ENCODE data around the gene TP53TG5. TPM values are rescaled to one million over a fixed set of nuclear protein-coding genes. Genes with fewer than 3 reads are reported as not detected.

TP53TG5 gene
- total RNA-seq, result not detected

DNA sequence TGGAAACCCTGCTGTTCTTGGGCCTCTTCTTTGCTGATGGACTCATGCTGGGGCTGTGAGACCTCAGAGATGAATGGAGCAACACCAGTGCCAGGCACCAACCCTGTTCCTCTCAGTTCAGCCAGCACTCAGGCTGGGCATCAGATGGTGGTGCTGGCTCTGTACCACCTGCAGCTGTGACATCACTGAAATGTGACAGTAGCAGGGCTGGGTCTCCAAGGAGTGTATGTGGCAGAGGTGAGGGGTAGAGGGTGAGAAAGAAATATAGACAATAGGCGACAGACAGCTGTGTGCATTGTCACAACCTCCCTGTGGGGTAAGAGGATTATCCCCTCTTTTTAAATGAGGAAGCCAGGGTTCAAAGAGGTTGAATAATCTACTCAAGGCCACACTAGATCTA is at the start of gene TP53TG5:
TP53TG5 (minus strand) TSS at position 135 of the 400 bp plus-strand sequence; CDS start at position 46, 89 bp downstream.
- DNase-seq, result no peak
- Mint-ChIP-seq H3K4me3 (no peak within 1 kb of the TSS), H3K4me1 (peaks cover 14% of the 10 kb centered on the region), H3K9me3 (no peaks in the 10 kb centered on the region), H3K27ac (no peak within 1 kb of the TSS), H3K36me3 (ENCODE audit: low read depth) (no peaks in the 10 kb centered on the region), H3K27me3 (no peaks in the 10 kb centered on the region)
- ChIA-PET CTCF (no interaction called here), POLR2A (no interaction called here)

GRCh38 chr20:45427236-45428149 is 49.4 kb upstream of the TP53TG5 start:
- no peak overlapping the region for H3K27ac Mint-ChIP-seq
- no peaks in the 10 kb centered on the region for H3K9me3 Mint-ChIP-seq
- peaks cover 38% of the 10 kb centered on the region for H3K36me3 Mint-ChIP-seq (ENCODE audit: low read depth)
- no peaks in the 10 kb centered on the region for H3K27me3 Mint-ChIP-seq
- CTCF ChIA-PET, result interaction anchor here (0.8 to 1.5 kb wide), 4 partner anchors 10 to 65 kb away, joined by 4 to 7 read pairs (median 5); partner anchors contain the start of gene SYS1
- H3K4me3 Mint-ChIP-seq, result no peak overlapping the region
- DNase-seq, result no peak
- POLR2A ChIA-PET, result interaction anchor here (1.2 to 1.7 kb wide), 2 partner anchors 9 to 11 kb away, joined by 3 to 7 read pairs; partner anchors contain the start of gene PIGT
- H3K4me1 Mint-ChIP-seq, result peaks cover 13% of the 10 kb centered on the region

DNA sequence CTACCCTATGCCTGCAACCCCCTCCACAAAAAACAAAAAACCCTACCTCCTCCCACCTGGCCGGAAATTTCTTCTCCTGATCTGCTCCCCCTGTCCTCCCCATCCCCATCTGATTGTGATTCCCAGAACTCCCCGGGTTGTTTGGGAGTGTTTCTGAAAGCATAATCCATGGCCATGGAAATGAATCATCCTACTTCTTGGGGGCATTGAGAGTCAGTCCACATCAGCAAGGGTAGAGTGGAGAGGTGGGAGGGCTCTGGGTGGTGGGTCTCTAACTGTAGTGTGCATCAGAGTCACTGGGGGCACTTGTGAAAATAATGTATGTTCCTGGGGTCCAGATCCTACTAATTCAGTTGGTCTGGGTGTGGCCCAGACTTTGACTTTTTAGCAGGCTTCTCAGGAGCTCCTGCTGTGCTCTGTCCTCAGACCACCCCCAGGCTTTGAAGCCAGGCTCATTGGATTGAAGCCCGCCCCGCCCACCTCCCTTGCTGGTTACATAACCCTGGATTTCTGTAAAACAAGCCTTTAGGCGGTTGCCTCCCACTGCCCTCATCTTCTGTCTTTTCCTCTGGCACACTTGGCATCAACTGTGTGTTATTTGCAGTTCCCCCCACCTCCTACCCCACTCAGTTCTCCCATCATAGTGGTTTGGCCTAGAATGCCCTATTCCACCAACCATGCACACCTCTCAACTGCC is 48.3 kb upstream of the TP53TG5 start:
- Mint-ChIP-seq H3K27me3 (no peaks in the 10 kb centered on the region), H3K36me3 (ENCODE audit: low read depth) (peaks cover 39% of the 10 kb centered on the region), H3K9me3 (no peaks in the 10 kb centered on the region), H3K27ac (no peak overlapping the region), H3K4me3 (no peak overlapping the region), H3K4me1 (peaks cover 2% of the 10 kb centered on the region)
- ChIA-PET CTCF (interaction anchor here (1.0 kb wide), 1 partner anchor 11 kb away, joined by 5 read pairs; no protein-coding TSS in a partner anchor), POLR2A (interaction anchor here (1.2 kb wide), 1 partner anchor 10 kb away, joined by 3 read pairs; no protein-coding TSS in a partner anchor)
- no peak for DNase-seq

DNA sequence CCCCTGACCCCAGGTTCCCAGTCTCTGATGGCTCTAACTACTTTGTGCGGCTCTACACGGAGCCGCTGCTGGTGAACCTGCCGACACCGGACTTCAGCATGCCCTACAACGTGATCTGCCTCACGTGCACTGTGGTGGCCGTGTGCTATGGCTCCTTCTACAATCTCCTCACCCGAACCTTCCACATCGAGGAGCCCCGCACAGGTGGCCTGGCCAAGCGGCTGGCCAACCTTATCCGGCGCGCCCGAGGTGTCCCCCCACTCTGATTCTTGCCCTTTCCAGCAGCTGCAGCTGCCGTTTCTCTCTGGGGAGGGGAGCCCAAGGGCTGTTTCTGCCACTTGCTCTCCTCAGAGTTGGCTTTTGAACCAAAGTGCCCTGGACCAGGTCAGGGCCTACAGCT is 47.4 kb upstream of the TP53TG5 start:
- DNase-seq, result no peak
- H3K36me3 Mint-ChIP-seq (ENCODE audit: low read depth), result peaks cover 44% of the 10 kb centered on the region
- H3K4me3 Mint-ChIP-seq, result no peak overlapping the region
- ChIA-PET CTCF (no interaction called here), POLR2A (no interaction called here)
- no peak overlapping the region for H3K27ac Mint-ChIP-seq
- H3K4me1 Mint-ChIP-seq, result no peaks in the 10 kb centered on the region
- no peaks in the 10 kb centered on the region for H3K9me3 Mint-ChIP-seq
- H3K27me3 Mint-ChIP-seq, result no peaks in the 10 kb centered on the region

DNA sequence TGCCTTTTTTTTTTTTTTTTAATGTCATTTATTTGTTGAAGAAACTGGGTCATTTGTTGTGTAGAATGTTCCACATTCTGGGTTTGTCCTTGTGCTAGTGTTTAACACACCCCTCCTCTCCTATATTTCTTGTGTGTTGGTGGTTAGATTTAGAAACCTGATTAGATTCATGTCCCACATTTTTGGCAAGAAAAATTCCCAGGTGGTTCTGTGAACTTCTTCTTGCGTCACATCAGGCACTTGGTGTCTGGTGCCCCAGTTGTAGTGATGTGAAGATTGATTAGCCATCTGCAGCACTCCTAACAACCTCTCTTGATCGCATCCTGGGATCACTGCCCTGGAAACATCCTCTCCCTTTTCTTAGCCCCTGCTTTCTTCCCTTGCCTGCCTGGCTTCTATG is 45.6 kb upstream of the TP53TG5 start:
- Mint-ChIP-seq H3K27me3 (no peaks in the 10 kb centered on the region), H3K9me3 (no peaks in the 10 kb centered on the region), H3K4me1 (peaks cover 9% of the 10 kb centered on the region), H3K4me3 (no peak overlapping the region), H3K36me3 (ENCODE audit: low read depth) (peaks cover 62% of the 10 kb centered on the region), H3K27ac (no peak overlapping the region)
- POLR2A ChIA-PET, result no interaction called here
- CTCF ChIA-PET, result interaction anchor here (1.0 kb wide), 1 partner anchor 13 kb away, joined by 3 read pairs; no protein-coding TSS in a partner anchor
- no peak for DNase-seq

DNA sequence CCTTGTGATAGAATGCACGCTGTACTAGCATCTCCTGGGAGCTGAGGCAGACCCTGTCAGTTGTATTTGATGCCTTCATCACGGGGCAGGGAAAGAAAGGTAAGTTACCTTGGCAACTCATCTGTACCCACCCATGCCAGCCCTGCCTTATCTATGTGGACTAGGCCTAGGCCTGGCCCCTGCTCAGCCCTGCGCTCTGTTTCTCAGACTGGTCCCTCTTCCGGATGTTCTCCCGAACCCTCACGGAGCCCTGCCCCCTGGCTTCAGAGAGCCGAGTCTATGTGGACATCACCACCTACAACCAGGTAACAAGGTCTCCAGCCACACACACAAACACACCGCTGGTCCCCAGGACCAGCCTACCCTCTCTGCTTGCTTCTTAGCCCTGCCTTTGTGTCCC is 42.0 kb upstream of the TP53TG5 start:
- POLR2A ChIA-PET, result interaction anchor here (0.9 kb wide), 1 partner anchor 11 kb away, joined by 3 read pairs; no protein-coding TSS in a partner anchor
- H3K36me3 Mint-ChIP-seq (ENCODE audit: low read depth), result peaks cover 60% of the 10 kb centered on the region

GRCh38 chr20:45419188-45420091 is 41.3 kb upstream of the TP53TG5 start:
- H3K27ac Mint-ChIP-seq, result peak overlapping the region; percentile 28
- H3K9me3 Mint-ChIP-seq, result no peaks in the 10 kb centered on the region
- peaks cover 55% of the 10 kb centered on the region for H3K36me3 Mint-ChIP-seq (ENCODE audit: low read depth)
- ChIA-PET CTCF (interaction anchor here (1.1 to 2.4 kb wide), 5 partner anchors 18 to 375 kb away, joined by 3 to 11 read pairs (median 3); no protein-coding TSS in a partner anchor), POLR2A (interaction anchor here (0.9 kb wide), 1 partner anchor 12 kb away, joined by 3 read pairs; no protein-coding TSS in a partner anchor)
- no peak overlapping the region for H3K4me3 Mint-ChIP-seq
- no peak for DNase-seq
- peaks cover 42% of the 10 kb centered on the region for H3K4me1 Mint-ChIP-seq
- H3K27me3 Mint-ChIP-seq, result no peaks in the 10 kb centered on the region

More for the DNA sequence above, 42.0 kb upstream of the TP53TG5 start:
- H3K4me1 Mint-ChIP-seq, result peaks cover 38% of the 10 kb centered on the region
- H3K27me3 Mint-ChIP-seq, result no peaks in the 10 kb centered on the region
- CTCF ChIA-PET, result interaction anchor here (1.0 to 2.4 kb wide), 3 partner anchors 17 to 58 kb away, joined by 3 to 11 read pairs (median 9); no protein-coding TSS in a partner anchor
- no peak overlapping the region for H3K4me3 Mint-ChIP-seq
- H3K9me3 Mint-ChIP-seq, result no peaks in the 10 kb centered on the region
- DNase-seq, result no peak
- H3K27ac Mint-ChIP-seq, result no peak overlapping the region

DNA sequence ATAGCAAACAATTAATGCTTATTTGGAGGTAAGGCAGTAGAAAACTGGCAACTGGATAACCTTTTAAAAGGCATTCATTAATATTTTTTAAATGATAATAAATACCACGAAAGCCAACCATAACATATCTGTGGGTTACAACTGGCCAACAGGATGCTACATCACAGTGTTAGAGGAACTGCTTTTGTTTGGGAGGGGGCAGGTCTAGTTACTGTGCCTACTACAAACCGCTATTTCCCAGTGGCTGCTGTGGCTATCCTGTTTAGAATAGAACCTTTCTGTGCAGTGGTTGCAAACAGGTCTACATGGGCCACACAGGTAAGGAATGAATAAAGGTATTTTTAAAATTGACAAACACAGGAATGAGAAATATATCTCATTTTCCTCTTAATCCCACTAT is 38.8 kb upstream of the TP53TG5 start:
- no peaks in the 10 kb centered on the region for H3K9me3 Mint-ChIP-seq
- no peak for DNase-seq
- POLR2A ChIA-PET, result interaction anchor here (1.1 to 2.9 kb wide), 10 partner anchors 10 to 62 kb away, joined by 3 to 24 read pairs (median 6); partner anchors contain the start of gene SYS1
- no peaks in the 10 kb centered on the region for H3K27me3 Mint-ChIP-seq
- H3K27ac Mint-ChIP-seq, result peak overlapping the region; percentile 91
- CTCF ChIA-PET, result interaction anchor here (4.0 to 4.3 kb wide), 2 partner anchors 20 to 43 kb away, joined by 28 to 30 read pairs; no protein-coding TSS in a partner anchor
- peaks cover 39% of the 10 kb centered on the region for H3K36me3 Mint-ChIP-seq (ENCODE audit: low read depth)
- peaks cover 46% of the 10 kb centered on the region for H3K4me1 Mint-ChIP-seq
- peak overlapping the region; percentile 93 for H3K4me3 Mint-ChIP-seq

- H3K4me1 Mint-ChIP-seq, result peaks cover 49% of the 10 kb centered on the region
- peak within 1 kb of the TSS; percentile 91 for H3K27ac Mint-ChIP-seq
- DNase-seq, result peak; percentile 91
These were observed 37.9 kb upstream of the TP53TG5 start, which contains the start of gene PIGT for GRCh38 chr20:45415822-45416637. TSS of gene PIGT (plus strand) at chr20:45416141. CDS start at chr20:45416157, 16 bp downstream.

DNA sequence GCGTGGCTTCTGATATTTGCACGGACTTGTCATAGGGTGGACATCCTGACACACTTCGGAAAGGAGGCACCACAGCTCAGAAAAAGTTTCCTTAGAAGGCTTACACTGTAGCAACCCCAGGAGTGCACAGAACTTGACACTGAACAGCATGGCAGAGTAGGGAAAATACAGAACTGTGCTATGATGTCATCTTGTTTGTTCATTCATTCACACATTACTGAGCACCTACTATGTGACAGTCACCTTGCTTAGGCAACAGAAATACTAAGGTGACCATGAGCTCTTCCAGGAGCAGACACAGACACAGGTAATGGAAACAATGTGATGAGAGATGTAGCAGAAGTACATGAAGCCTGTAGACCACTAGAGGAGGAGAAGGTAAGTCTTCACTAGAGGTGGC is 35.4 kb upstream of the TP53TG5 start:
- Mint-ChIP-seq H3K4me1 (peaks cover 42% of the 10 kb centered on the region), H3K36me3 (ENCODE audit: low read depth) (peaks cover 10% of the 10 kb centered on the region), H3K27me3 (no peaks in the 10 kb centered on the region), H3K4me3 (no peak overlapping the region), H3K9me3 (no peaks in the 10 kb centered on the region), H3K27ac (no peak overlapping the region)
- DNase-seq, result no peak
- ChIA-PET CTCF (interaction anchor here (1.0 to 2.2 kb wide), 4 partner anchors 40 to 95 kb away, joined by 3 to 8 read pairs (median 6); partner anchors contain the start of gene SYS1), POLR2A (no interaction called here)

More at GRCh38 chr20:45415822-45416637, 37.9 kb upstream of the TP53TG5 start, which contains the start of gene PIGT:
- no peaks in the 10 kb centered on the region for H3K9me3 Mint-ChIP-seq
- ChIA-PET POLR2A (interaction anchor here (0.8 to 2.9 kb wide), 21 partner anchors 9 to 456 kb away, joined by 3 to 24 read pairs (median 4); partner anchors contain the start of genes DNTTIP1, SDC4, SYS1 and TOMM34), CTCF (interaction anchor here (0.7 to 4.3 kb wide), 6 partner anchors 10 to 96 kb away, joined by 3 to 30 read pairs (median 4); partner anchors contain the start of gene SYS1)
- H3K4me3 Mint-ChIP-seq, result peak within 1 kb of the TSS; percentile 93
- H3K36me3 Mint-ChIP-seq (ENCODE audit: low read depth), result peaks cover 33% of the 10 kb centered on the region
- no peaks in the 10 kb centered on the region for H3K27me3 Mint-ChIP-seq

- Mint-ChIP-seq H3K9me3 (no peaks in the 10 kb centered on the region), H3K36me3 (ENCODE audit: low read depth) (peaks cover 4% of the 10 kb centered on the region), H3K27me3 (peaks cover 1% of the 10 kb centered on the region), H3K4me3 (no peak overlapping the region), H3K4me1 (peaks cover 37% of the 10 kb centered on the region), H3K27ac (no peak overlapping the region)
- DNase-seq, result no peak
- ChIA-PET POLR2A (no interaction called here), CTCF (interaction anchor here (1.0 to 2.4 kb wide), 5 partner anchors 24 to 94 kb away, joined by 3 to 10 read pairs (median 8); partner anchors contain the start of gene SYS1)
These were observed 34.5 kb upstream of the TP53TG5 start for GRCh38 chr20:45412653-45413052.
